Measurements from ENCODE around the gene KIF26A.

DNA sequence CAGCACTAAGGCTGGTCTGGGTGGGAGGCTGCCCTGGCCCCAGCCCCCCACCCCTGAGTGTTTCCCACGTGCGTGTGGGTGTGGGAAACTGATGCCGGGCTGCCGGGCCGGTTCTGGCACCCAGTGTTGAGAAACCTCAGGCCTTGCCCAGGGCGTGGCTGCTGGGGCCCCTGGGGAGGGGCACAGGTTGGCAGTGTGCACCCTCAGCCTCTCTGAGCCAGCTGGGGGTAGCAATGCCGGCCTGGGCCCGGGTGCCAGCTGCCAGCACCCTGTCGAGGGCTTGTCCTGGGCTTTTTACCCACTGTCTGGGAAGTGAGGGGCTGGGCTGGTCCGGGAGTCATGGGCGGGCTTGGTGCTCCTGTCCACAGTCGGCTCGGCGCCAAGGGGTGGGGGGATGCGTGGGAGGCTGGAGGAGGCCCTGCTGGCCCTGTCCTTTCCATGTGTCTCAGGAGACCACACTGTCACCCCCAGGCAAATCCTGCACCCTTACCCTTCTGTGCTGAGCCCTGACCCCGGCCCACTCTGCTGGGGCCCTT lies 37.2 kb upstream of the KIF26A start:
- no peak for TF ChIP-seq EZH2phosphoT487 (IDR thresholded peaks at IDR 0.05; ENCODE audit: low read depth, severe bottlenecking, unreplicated experiment)
- TF ChIP-seq, protein P1, sequence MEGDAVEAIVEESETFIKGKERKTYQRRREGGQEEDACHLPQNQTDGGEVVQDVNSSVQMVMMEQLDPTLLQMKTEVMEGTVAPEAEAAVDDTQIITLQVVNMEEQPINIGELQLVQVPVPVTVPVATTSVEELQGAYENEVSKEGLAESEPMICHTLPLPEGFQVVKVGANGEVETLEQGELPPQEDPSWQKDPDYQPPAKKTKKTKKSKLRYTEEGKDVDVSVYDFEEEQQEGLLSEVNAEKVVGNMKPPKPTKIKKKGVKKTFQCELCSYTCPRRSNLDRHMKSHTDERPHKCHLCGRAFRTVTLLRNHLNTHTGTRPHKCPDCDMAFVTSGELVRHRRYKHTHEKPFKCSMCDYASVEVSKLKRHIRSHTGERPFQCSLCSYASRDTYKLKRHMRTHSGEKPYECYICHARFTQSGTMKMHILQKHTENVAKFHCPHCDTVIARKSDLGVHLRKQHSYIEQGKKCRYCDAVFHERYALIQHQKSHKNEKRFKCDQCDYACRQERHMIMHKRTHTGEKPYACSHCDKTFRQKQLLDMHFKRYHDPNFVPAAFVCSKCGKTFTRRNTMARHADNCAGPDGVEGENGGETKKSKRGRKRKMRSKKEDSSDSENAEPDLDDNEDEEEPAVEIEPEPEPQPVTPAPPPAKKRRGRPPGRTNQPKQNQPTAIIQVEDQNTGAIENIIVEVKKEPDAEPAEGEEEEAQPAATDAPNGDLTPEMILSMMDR (IDR thresholded peaks at IDR 0.05; ENCODE audit: poor library complexity): no peak
- no peak for TF ChIP-seq EZH2 (IDR thresholded peaks at IDR 0.05; ENCODE audit: borderline replicate concordance)

Measured in hepatocyte (in vitro differentiated cells).